Caki2 (cell line): Measurements from ENCODE around the gene BRIX1. TPM values are rescaled to one million over a fixed set of nuclear protein-coding genes. Genes with fewer than 3 reads are reported as not detected.
"Not testable (repeated sequence)": the region's sequence is repeated elsewhere in the genome, so short reads cannot be mapped to it uniquely, and the experiment has no call there.

Experiments
- DNase-seq: peaks from one replicate; pipeline ENCODE4 v3.0.0-alpha.2; 2015; ENCODE audit warnings: low read depth
- in situ Hi-C: cut with HindIII; loops from 2 replicates; pipeline ENCODE4 v1.10.0; 2016; ENCODE audit warnings: low sequenced_read_pairs, low pct_unique_long_range_greater_than_20kb, mixed read lengths
- total RNA-seq: library from RNA; depleted of rRNA; stranded (reverse); fragments of >200 nt; shearing (Covaris generic); gene quantifications from 2 replicates; pipeline ENCODE4 v1.2.3, GENCODE V29; 2014; ENCODE audit warnings: low replicate concordance; rRNA removed

BRIX1 gene
- total RNA-seq, 1 experiment from 2014 or later: 68.6 TPM

DNA sequence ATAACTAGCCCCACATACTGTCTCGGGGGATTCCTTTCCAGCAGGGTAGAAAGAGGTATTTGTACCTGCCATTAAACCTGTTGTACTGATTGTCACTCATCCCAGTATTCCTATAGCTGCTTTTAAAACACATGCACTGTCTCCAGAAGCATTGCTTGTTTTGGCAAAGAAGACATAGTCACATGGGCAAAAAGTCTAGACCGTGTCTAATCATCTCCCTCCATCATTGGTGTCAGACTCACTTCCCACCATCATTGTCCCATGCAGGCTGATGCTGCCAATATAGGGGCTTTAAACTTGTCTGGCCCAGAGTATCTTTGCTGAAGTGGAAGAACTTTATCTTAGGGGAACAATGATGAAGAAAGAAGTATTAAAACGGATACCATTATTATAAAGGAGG is 26.4 kb downstream of the BRIX1 start:
- DNase-seq: no peak
- in situ Hi-C loops: no loop called here

DNA sequence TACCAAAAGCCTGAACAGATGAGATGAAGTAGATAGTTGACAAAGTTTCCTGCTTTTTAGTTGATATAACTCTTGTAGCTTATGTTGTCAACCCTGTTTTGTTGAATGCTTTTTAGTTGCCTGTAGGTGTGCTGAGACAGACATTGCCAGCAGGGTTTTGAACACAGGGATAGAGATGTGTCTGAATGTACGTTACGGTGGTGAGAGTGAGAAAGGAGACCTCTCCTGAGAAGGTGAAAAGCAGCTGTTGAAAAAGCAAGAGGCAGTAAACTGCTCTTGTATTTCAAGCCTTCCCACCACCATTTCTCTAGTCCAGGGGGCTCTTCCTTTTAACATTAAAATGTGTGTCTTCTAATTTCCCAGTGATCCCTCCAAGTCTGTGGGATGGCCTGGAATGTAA is 28.5 kb downstream of the BRIX1 start:
- DNase-seq: no peak
- in situ Hi-C loops: no loop called here

DNA sequence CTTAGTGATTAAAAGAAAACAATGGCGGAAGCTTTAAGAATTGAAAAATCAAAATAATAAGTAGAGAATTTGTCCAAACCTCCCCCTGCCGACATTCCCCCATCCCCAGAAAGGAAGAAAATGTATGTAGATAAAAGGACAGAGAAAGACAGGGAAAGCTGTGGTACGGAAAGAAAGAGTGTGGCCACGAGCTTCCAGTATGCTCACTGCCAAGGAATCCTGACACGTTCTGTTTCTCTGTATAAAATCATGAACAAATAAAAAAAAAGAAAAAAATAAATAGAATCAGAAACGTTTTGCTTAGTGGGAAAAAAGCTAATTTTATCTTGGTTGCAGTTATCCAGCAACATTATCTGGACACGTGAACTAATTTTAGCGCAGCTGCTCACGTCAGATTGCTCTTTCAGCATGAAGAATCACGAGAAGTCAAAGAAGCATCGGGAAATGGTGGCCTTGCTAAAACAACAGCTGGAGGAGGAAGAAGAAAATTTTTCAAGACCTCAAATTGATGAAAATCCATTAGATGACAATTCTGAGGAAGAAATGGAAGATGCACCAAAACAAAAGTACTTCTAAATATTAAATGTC is 29.0 kb downstream of the BRIX1 start:
- no peak for DNase-seq
- in situ Hi-C loops: no loop called here

DNA sequence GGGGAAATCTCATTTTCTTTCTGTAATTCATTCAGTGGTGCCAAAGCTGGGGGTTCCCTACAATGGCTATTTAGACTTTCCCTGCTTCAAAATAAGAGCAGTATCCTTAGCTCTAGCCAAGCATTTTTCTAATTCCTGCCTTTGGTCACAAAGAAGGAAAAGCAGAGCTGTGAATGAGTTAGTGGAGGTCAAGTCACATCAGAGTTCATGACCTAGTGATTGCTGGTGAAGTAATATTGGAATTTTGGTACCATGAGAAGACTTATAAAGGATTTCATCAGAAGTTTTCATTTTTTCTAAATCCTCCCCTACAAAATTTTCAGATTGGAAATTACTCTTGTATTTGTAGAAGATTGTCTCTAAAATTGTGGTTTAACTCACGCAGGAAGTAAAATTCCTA is 41.8 kb downstream of the BRIX1 start:
- no peak for DNase-seq
- in situ Hi-C loops: no loop called here

DNA sequence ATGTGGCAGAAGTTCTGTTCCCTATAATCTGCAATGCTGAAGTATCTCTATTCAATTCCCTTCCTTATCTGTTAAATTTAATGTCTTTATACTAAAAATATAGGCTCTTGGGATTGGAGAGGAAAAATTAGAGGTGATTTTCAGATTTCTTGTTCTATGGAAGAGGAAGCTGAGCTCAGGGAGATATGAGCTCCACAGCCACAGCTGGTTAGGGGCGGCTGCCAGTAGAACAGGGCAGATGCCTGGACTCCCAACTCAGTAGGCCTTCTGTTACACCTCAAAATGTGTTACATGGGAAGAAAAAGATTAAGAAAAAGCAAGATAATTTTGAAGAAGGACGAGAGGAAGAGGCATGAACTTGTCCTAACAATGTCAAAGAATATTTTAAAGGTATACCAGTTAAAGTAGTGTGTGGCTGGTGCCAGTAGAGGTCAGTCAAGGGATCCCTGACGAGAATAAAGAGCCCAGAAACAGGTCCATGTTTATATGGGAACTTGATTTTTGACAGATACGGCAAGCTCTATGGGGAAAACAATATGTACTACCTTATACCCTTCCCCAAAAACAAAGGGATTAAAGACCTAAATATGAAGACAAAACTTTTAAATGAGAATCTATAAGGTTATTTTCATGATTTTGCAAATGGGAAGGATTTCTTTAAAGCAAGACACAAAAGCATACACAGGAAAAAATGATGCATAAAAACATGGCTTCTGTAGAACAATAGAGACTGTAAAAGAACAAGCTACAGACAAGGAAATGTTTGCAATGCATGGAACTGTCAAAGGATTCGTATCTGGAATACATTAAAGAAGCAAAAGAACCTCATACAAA is 42.6 kb downstream of the BRIX1 start:
- DNase-seq: no peak
- in situ Hi-C loops: no loop called here

DNA sequence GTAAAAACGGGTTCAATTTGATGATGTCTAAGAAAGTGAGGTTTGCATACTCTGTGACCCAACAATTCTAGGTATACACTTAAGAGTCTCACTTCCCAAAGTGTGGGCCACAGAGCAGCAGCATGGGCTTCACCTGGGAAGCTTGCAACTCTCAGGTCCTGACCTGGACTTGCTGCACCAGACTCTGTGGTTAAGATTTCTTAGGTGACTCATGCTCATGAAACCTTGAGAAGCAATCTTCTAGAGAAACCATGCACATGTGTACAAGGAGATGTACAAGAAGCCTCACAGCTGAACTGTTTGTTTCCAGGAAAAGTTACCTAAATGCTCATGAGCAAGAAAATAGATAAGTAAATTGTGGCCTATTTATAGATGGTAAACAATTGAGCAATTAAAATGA is 43.8 kb downstream of the BRIX1 start:
- in situ Hi-C loops: no loop called here

DNA sequence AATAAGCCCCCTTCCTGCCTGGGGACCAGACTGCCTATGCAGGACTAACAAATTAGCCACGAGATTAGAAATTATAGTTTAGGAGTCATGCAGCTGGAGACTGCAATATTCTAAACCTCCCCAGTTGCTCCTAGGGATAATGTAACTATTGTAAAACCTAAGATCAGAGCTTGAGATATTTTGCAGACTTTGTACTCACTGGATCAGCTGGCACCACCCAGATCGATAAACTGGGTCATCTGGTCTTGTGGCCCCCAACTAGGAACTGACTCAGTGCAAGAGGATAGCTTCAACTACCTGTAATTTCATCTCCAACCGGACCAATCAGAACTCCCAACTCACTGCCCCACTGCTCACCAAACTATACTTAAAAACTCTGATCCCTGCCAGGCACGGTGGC is 52.0 kb downstream of the BRIX1 start:
- in situ Hi-C loops: no loop called here
- no peak for DNase-seq

More for the DNA sequence above, 43.8 kb downstream of the BRIX1 start:
- DNase-seq: peak; percentile 10

DNA sequence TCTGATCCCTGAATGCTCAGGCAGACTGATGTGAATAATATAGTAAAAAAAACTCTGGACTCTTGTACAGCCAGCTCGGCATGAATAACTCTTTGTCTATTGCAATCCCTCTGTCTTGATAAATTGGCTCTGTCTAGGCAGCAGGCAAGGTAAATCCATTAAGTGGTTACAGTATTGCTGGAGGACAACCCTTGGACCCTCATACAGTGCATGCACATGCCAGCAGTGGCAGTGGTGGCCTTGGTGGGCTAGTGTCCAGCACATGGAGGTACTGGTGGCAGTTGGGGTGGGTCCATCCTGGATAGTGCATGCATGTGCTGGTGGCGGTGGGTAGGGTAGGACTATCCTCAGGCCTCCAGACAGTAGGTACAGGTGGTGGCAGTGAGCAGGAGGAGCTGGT is 52.7 kb downstream of the BRIX1 start:
- in situ Hi-C loops: no loop called here
- no peak for DNase-seq

DNA sequence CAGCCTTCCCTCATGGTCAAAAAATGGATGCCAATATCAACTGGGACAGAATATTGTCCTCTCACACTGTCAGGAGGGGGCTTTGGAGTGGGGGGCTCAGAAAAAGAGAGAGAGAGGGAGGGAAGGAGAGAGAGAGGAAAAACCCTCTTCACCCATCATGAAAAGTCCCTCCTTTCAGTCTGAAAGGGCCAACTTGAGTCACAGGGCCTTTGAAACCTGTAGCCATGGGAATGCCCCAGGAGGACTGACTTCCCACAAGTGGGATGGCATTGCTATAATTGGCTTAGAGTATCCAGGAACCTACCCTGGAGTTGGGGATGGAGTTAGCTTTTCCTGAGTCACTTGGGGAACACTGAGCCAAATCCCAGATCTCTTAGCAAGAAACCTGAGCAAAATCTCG is 55.0 kb downstream of the BRIX1 start:
- in situ Hi-C loops: no loop called here

DNA sequence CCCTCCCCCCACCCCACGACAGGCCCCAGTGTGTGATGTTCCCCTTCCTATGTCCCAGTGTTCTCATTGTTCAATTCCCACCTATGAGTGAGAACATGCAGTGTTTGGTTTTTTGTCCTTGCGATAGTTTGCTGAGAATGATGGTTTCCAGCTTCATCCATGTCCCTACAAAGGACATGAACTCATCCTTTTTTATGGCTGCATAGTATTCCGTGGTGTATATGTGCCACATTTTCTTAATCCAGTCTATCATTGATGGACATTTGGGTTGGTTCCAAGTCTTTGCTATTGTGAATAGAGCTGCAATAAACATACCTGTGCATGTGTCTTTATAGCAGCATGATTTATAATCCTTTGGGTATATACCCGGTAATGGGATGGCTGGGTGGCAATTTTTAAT is 56.1 kb downstream of the BRIX1 start:
- in situ Hi-C loops, DNase-seq: not testable (repeated sequence)

More for the DNA sequence above, 55.0 kb downstream of the BRIX1 start:
- no peak for DNase-seq

Other genes with a start within 250 kb of the BRIX1 start
- 0.74 TPM in 1 of 2 replicates, not detected in the other for gene TTC23L, start 76.5 kb upstream of the BRIX1 start, total RNA-seq
- gene RAD1, start 207 bp upstream of the BRIX1 start, total RNA-seq: 31.0 and 42.8 TPM in 2 replicates
- 9.3 and 17.5 TPM in 2 replicates for gene DNAJC21, start 13.8 kb downstream of the BRIX1 start, total RNA-seq
- not detected in 2 replicates for gene AGXT2, start 132.2 kb downstream of the BRIX1 start, total RNA-seq